IPS-18c (cell line): ENCODE measurements around the gene CNFN.
A peak's percentile ranks its signal among the peaks of the same experiment; 100 is the strongest.

Experiments used
- H3K4me3 ChIP-seq: 2 replicates; pipeline ENCODE4 v1.7.0; 2013; ENCODE audit warnings: low read depth, mild to moderate bottlenecking, low read length, moderate library complexity; ENCODE audit not compliant: insufficient read depth
- H3K9me3 ChIP-seq: one replicate; pipeline ENCODE4 v1.6.1; 2013; ENCODE audit warnings: mild to moderate bottlenecking, low read length, moderate library complexity; ENCODE audit not compliant: control insufficient read depth, insufficient read depth

Gene CNFN

DNA sequence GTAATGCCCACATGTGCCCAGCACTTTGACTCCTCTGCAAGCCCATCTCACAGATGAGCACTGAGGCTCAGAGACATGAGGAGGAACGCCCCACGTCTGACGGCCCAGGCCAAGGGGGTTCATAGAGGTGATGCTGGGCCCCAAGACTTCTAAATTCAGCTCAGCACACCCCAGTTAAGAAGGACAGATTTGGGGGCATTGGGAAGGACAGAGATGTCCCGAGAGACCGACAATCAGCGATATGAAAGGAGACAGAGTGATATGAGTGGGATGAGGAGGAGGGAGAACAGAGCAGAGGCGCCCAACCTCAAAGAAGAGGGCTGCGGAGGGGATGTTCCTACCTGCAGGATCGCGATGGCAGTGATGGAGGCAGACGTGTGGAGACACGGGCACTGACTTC, at the start of gene CNFN:
Gene CNFN (minus strand): TSS at position 399 of the 400 bp plus-strand sequence. CDS start 1,260 bp downstream, outside the sequence.
- H3K9me3 ChIP-seq, result no peaks in the 10 kb centered on the region
- H3K4me3 ChIP-seq, result no peak within 1 kb of the TSS

DNA sequence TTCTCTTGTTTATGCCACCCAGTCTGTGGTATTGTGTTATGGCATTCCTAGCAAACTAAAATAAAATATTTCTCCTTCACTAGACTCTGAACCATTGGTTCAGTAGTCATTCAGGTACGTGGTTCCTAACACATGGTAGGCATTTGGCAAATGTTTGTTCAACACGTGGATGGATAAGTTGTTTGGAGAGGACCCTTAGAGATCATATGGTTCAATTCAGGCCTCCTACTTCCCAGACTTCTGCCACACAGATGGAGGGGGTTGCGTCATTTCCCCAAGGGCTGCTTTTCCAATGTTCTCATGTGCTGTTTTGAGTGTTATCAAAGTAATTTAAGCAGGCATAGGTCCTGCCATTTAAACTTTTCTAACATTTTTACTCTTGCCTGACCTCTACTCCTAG, 45.9 kb upstream of the CNFN start:
- no peaks in the 10 kb centered on the region for H3K9me3 ChIP-seq
- no peak overlapping the region for H3K4me3 ChIP-seq

DNA sequence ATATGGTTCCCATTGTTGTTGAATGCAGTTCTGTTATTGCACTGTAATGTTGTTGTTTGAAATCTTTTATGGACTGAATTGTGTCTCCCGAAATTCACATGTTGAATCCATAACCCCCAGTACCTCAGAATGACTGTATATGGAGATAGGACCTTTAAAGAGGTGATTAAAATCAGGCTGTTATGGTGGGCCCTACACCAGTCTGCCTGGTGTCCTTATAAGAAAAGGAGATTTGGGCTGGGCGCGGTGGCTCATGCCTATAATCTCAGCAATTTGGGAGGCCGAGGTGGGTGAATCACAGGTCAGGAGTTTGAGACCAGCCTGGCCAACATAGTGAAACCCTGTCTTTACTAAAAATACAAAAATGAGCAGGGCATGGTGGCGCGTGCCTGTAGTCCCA, 45.2 kb upstream of the CNFN start:
- H3K4me3 ChIP-seq, result no peak overlapping the region

DNA sequence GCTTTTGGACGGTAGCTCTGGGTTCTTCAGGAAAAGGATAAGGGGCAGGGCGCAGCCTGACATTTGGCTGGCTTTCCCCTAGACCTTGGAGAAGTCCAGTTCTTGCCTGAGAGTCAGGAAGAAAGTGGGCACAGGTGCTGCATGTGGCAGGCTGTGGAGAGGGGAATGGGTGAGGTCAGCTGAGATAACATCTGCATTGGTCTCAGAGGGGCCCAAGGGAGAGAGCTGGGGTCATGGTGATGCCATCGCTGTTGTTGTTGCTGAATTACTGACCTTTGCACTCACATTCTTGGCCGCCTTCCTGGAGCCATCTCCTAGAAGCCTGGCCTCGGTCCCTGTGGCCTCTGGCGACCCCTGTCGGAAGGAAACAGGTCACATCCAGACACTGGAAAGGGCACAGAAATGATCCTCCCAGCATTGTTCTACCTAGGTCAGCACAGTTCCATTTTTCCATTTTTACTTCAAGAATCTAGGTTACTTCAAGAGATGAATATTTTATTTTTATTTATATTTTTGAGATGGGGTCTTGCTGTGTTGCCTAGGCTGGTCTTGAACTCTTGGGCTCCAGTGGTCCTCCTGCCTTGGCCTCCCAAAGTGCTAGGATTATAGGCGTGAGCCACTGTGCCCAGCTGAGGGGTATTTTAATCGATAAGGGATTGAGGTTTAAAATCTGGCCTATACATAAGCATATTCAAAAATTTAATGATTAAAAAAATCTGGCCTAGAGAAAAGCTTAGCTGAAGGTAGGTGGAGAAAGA, 43.6 kb upstream of the CNFN start:
- Histone ChIP-seq H3K9me3 (no peaks in the 10 kb centered on the region), H3K4me3 (no peak overlapping the region)

More for the DNA sequence above, 45.2 kb upstream of the CNFN start:
- H3K9me3 ChIP-seq, result no peaks in the 10 kb centered on the region

DNA sequence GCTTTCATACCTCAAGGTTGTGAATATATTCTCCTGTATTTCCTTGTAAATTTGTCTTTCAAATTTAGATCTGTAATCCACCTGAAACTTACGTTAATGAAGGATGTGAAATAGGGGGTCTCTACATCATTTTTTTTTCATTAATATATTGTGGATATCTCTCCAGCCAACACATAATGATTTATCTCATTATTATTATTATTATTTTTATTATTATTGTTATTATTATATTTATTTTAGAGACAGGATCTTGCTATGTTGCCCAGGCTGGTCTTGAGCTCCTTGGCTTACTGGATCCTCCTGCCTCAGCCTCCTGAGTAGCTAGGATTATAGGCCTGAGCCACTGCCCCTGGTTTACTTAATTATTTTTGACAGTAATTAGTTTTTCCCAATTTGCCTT, 41.4 kb upstream of the CNFN start:
- H3K4me3 ChIP-seq, result no peak overlapping the region
- no peaks in the 10 kb centered on the region for H3K9me3 ChIP-seq

- Histone ChIP-seq H3K9me3 (peaks cover 5% of the 10 kb centered on the region), H3K4me3 (no peak overlapping the region)
These were observed 38.6 kb upstream of the CNFN start for GRCh38 chr19:42428676-42429075.

DNA sequence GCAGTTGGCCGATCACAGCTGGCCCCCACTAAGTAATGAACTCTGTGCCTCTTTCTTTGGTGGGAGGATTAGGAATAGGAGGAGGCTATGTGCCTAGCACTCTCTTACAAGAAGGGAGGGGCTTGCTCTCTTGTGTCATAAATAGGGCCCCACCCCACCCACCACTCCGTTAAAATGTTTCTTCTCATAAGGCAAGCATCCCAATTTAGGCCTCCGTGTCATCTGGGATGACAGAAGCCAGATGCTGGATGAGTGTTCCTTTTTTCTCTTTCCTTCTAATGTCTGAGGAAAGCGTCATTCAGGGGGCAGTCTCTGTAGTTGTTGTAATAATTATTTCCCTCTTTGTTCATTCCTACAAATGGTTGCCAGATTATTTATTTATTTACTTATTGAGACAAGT, 37.2 kb upstream of the CNFN start, which contains the start of gene LIPE:
Gene LIPE (minus strand): TSS at position 76 of the 400 bp plus-strand sequence. CDS start 239 bp downstream, outside the sequence.
- H3K4me3 ChIP-seq, result no peak within 1 kb of the TSS
- H3K9me3 ChIP-seq, result peaks cover 5% of the 10 kb centered on the region

DNA sequence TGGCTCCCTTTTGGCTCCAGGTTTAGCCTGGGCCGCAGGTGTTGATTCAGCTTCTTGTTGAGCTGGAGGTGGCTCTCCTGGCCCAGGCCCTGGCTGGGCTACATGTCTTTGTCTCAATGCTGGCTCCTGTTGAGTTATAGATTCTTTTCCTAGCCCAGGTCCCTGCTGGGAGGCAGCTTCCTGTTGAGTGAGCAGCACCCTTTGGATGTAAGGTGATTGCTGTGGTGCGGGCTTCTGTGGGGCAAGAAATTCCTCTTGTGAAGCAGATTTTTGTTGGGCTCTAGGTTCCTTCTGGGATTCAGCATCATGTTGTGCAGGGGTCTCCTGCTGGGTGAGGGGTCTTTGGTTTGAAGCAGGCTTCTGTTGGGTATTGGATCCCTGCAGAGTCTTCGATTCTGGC, 36.5 kb upstream of the CNFN start:
- peaks cover 5% of the 10 kb centered on the region for H3K9me3 ChIP-seq
- no peak overlapping the region for H3K4me3 ChIP-seq

DNA sequence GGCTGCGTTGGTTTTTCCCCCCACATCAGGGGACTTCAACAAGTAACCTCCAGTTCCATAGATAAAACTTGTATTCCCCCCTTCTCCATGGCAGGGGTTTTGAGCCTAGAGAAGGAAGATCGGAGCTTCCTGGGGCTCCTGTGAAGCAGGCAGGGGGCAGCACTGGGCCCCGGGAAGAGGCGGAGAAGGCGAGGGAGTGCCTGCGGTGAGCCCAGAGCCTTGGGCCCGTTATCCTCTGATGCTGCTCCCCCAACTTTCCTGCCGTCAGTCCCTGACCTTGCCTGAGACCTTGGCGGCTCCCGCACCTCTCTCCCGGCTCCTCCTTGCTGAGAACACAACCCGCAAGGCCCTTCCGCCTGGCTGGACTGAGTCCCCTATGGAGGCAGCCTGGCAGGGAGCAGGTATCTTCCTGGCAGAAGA, 34.6 kb upstream of the CNFN start:
- Histone ChIP-seq H3K4me3 (no peak overlapping the region), H3K9me3 (peaks cover 5% of the 10 kb centered on the region)

DNA sequence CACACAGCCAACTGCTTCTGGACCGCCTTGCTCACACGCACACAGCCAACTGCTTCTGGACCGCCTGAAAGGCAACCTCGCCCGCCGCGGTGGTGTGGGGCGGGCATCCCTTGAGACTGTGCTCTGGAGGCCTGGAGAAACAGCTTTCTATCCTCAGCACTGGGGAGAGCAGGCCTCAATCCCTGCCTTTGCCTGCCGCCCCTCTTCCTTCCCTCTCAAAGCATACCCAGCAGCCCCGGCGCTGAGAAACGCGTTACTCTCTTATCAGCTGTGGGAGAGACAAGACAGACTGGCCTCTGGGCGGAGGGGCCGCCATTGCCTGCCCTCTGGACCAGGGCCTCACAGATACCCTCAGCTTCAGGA, 34.2 kb upstream of the CNFN start:
- Histone ChIP-seq H3K4me3 (peak overlapping the region; percentile 22; the same call in 1 of the 2 replicates), H3K9me3 (peaks cover 5% of the 10 kb centered on the region)

DNA sequence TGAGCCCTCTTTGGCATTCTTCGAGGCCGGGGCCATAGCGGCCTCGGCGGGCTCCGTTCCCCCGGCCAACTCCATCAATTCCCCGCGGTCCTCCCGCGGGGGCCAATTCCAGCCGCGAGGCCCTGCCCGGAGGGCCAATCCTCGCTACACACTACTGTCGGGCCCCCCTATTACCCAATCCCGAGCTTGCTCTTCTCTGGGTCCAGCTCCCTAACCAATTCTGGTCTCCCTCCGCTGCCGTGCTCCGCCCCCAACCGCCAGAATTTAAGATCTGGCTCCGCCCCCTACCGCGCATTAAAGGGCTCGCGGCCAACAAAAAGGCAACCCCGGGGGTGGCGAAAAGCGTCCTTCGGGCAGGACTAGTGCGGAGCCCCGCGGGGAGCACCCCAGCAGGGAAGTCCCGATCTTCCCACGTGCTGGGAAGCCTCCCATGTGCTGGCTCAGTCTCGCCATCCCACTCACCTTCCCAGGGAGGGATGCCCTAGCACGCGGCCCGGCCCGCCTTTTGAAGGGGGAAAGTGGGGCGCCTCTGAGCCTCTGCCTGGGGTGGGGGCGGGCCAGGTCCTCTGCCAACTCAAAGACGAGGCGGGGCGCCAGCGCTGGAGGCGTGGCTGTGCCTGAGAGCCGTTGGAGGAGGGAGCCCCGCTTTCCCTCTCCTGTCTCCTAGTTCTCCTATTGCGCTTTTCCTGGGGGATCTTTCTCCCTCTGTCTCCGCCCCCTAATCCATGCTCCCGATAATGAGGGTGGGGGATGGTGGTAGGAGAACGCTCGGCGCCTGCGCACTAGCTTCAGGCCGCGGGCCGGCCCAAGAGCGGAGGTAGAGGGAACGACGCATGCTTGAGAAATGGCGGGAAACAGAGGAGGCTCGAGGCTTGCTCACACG, 33.6 kb upstream of the CNFN start:
- peaks cover 5% of the 10 kb centered on the region for H3K9me3 ChIP-seq
- peak overlapping the region; percentile 83 for H3K4me3 ChIP-seq

- Histone ChIP-seq H3K9me3 (peaks cover 5% of the 10 kb centered on the region), H3K4me3 (peak overlapping the region; percentile 83)
These were observed 32.9 kb upstream of the CNFN start for GRCh38 chr19:42422901-42423461.

GRCh38 chr19:42422092-42422900, 32.2 kb upstream of the CNFN start:
- peaks cover 5% of the 10 kb centered on the region for H3K9me3 ChIP-seq
- H3K4me3 ChIP-seq, result peak overlapping the region; percentile 83

- Histone ChIP-seq H3K4me3 (no peak overlapping the region), H3K9me3 (peaks cover 5% of the 10 kb centered on the region)
These were observed 31.5 kb upstream of the CNFN start for GRCh38 chr19:42421591-42422031.

DNA sequence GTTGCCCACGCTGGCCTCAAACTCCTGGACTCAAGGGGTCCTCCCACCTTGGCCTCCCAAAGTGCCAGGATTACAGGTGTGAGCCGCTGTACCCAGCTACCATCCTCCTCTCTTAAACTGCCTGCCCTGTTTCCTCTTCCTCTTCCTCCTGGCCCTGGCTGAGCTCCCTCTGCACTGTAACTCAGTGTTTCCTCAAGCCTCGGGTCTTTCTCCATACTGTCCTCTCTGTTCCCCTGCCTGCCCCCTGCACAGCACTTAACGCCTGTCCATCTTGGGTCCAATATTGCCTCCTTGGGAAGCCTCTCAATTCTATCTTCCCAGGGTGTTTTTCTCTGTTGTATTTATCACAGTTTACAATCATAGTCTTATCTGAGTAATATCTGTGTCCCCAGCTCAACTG, 31.0 kb upstream of the CNFN start:
- Histone ChIP-seq H3K4me3 (no peak overlapping the region), H3K9me3 (peaks cover 5% of the 10 kb centered on the region)

DNA sequence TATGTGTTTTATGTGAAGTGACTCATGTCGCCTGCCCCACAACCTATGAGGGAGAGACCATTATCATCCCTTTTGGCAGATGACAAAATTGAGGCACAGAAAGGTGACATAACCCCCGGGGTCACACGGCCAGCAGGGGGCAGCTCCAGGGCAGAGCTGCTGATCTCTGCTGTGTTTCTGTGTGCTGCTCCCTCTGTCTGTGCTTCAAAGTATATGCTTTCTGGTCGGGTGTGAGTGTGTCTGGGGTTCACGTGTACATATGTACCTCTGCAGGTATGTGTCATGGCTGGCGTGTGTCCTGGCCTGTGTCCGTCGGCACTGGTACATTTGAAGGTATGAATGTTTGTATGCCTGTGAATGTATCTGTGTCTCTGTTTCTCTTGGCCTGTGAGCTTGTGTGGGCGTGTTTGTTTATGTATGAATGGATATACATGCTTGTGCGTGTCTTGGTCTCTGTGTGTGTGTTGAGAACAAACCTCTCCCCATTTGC, 30.0 kb upstream of the CNFN start:
- H3K4me3 ChIP-seq, result no peak overlapping the region
- H3K9me3 ChIP-seq, result peaks cover 5% of the 10 kb centered on the region

DNA sequence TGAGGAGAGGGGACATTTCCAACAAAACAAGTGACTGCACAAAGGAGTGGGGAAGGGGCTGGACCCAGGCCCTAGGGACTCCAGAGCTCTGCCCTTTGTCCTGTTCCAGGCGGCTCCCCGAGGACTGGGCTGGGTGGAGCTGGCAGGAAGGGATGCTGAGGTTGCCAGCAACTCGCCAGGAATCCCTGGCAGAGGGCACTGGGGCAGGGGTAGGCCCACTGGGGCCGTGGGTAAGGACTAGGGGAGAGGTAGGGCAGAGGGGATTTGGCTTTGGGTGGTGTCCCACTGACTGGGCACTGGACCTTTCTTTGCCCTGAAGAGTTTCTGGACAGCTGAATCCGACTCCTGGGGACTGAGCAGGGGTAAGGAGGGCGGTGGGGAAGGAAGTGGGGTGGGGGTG, 29.2 kb upstream of the CNFN start:
- H3K9me3 ChIP-seq, result peaks cover 3% of the 10 kb centered on the region

More for the DNA sequence above, 29.2 kb upstream of the CNFN start:
- H3K4me3 ChIP-seq, result no peak overlapping the region
